Brain pericyte (primary cell): Measurements from ENCODE around the gene FUOM.

ENCODE experiments used
- DNase-seq: peaks from one replicate; pipeline ENCODE4 v3.0.0-alpha.2; 2012; ENCODE audit warnings: low read depth, low spot score

Gene FUOM

DNA sequence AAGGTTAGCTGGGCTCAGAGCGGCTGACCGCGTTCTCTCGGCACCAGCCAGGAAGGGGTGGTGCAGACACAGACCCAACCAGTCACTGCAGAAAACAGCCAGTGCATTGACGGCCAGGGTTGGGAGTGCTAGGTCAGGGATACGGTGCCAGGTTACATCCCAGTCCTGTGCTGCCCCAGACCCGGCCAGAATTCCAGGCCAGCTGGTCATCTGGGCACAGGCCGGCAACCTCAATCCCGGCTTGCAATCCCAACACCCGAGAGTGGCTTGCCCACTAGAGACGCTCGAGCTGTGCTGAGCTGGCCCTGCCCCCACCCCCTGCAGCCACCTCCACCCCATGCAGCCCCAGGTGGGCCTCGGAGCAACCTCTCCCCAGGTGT, 6.9 kb downstream of the FUOM start:
- DNase-seq = no peak

- DNase-seq = no peak
These were observed 7.4 kb downstream of the FUOM start for GRCh38 chr10:133350283-133350949.

GRCh38 chr10:133349577-133350011, 8.2 kb downstream of the FUOM start:
- no peak for DNase-seq

- no peak for DNase-seq
These were observed 8.7 kb downstream of the FUOM start for GRCh38 chr10:133349160-133349568.

DNA sequence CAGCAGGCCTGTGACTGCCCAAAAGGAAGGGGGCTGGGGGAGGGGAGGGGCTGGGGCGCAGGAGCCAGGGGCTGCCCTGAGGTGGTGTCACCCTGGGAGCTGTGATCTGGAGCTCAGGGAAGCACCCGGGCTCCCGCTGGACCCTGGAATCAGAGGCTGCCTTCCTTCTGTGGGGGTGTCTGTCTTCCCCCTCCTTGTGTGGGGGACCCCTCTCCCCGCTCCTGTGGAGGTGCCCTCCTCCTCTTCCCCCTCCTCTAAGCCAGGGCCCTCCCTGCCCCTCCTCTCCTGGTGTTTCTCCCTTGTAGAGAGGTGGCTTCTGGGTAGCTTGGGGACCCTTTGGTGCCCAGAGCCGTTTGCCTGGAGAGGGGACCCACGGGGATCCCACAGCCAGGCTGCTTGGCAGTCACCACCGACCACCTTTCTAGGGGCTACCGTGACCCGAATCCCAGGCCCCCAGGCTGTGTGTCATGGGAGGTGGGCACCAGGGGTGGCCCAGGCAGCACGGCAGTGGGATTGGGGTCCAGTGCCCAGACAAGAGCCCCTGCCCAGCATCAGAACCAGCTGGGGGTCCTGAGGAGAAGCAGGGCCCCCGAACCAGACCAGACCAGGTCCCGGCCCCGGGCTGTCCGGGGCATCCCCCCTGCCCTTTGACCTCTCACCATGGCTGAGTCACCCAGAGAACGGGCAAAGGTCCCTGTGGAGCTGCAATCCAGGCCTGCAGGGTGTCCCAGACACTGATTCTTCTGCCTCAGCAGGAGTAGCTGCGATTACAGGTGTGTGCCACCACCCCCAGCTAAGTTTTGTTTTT, 9.9 kb downstream of the FUOM start:
- DNase-seq = no peak

- DNase-seq = no peak
These were observed 11.4 kb downstream of the FUOM start for GRCh38 chr10:133346413-133346812.

DNA sequence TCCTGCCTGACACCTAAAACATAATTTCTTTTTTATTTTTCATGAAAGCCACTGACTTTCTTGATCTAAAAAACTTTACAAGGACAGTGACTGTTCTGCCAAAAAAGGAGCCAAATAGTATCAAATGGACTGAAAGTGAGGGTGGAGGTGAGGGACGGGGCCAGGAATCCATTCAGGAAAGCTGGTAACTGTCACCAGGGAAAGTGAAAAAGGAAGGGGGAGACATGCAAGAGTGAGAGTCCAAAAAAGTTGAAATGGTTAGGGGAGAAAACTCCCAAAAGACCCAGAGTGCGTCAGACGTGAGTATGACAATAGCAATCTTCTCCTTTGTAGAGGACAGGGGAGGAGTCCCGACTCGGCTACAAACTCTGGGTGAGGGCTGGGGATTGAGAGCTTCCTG, 13.6 kb downstream of the FUOM start:
- no peak for DNase-seq

DNA sequence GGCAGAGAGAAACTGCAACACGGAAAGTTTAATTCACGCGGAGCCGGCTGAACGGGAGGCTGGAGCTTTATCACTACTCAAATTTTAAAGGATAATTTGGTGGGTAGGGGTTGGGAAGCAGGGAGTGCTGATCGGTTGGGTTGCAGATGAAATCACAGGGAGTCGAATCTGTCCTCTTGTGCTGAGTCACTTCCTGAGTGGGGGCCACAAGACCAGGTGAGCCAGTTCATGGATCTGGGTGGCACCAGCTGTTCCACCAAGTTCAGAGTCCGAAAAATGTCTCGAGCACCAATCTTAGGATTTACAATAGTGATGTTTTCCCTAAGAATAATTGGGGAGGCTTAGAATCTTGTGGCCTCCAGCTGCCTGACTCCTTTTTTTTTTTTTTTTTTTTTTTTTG, 14.3 kb downstream of the FUOM start:
- no peak for DNase-seq

- DNase-seq = no peak
These were observed 14.9 kb downstream of the FUOM start for GRCh38 chr10:133342942-133343341.

- no peak for DNase-seq
These were observed 15.8 kb downstream of the FUOM start for GRCh38 chr10:133341983-133342382.

DNA sequence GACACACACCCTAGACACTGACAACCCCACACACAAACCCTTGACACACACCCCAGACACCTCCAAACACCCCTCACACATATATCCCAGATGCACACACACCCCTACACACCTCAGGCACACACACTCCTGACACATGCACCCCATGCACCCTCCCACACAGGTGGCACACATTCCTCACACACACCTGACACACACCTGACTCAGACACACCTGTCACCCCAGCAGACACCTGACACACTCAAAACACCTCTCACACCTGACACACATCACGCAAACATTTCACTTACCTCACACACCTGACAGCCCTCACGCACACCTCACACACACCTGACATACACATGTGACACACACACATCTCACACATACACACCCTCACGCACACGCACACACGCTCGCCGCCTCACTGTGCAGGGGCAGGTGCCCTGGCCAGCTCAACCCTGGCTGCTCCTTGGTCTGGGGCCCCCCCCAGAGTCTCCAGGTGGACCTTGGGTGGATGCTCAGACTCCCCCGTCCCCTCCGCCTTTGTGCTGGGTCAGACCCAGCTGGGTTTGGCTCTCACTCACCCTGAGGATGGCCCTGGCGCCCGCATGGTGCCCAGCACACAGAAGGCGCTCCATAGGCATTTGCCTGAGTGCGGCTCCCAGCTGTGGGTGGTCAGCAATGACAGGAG, 18.0 kb downstream of the FUOM start:
- DNase-seq = no peak

DNA sequence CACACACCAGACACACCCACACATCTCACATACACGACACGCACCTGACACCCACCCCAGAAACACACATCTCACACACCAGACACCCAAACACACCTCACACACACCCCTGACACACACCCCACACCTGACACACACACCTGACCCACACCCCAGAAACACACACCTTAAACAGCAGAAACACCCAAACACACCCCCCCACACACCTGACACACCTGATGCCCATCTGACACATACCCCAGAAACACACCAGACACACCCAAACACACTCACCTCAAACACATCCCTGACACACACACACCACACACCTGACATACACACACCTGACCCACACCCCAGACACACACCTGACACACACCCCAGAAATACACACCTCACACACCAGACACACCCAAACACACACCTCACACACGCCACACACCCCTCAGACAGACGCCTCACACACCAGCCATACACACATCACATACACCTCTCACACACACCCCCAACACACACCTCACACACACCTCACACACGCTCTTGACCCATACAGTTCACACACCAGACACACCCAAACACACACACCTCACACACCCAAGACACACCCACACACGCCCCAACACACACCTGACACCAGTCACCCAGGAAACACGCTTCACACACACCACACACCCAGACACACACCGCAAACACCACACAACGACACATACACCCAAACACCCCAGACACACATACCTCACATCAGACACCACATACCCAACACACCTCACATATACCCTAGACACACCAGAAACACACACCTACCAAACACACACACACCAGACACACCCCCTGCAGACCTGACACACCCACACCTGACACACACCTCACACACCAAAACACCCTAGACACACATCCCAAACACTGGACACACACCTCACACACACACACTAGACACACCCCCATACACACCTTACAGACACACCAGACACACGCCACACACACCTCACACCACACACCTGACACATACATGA, 19.4 kb downstream of the FUOM start:
- no peak for DNase-seq

DNA sequence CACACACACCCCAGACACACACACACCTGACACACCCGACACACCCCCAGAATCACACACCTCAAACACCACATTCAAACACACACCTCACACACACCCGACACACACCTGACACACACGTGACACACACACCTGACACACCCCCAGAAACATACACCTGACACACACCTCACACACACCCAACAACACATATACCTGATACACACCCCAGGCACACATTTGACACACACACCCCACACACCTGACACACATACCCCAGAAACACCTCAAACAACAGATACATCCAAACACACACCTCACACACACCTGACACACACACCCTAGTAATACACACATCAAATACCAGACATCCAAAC, 20.5 kb downstream of the FUOM start:
- no peak for DNase-seq

DNA sequence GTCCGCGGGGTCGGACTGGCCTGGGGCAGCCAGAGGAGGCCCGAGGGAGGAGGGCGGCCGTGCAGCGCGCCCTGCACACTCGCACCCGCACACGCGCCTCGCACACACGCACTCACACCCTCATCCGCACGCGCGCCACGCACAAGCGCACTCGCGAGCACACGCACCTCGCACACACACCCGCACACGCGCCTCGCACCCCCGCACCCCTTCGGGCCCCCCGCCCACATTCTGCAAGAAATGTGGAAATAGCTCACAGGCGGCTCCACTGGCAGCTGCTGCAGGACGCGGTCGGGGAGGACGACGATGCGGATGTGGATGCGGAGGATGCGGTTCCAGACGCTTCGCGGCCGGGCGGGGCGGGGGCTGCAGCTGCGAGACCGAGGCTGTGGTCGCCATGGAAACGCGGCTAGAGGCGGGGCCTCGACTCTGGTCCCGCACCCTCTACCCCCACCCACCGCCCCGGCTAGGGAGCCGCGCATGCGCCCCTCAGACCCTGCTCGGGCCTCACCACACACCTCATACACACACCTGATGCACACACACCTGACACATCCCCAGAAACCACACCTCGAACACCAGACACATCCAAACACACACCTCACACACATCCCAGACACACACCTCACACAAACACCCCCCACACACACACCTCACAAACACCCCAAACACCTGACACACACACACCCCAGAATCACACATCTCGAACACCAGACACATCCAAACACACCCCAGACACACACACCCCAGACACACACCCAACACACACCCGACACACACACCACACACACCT, 21.0 kb downstream of the FUOM start, which contains the start of gene CALY:
Gene CALY, minus strand, starts transcription at position 320 of the 793 bp plus-strand sequence. CDS start 7,907 bp downstream, outside the sequence.
- no peak for DNase-seq

- no peak for DNase-seq
These were observed 21.7 kb downstream of the FUOM start for GRCh38 chr10:133336118-133336576.

- no peak for DNase-seq
These were observed 22.3 kb downstream of the FUOM start for GRCh38 chr10:133335246-133336117.

GRCh38 chr10:133334503-133335245, 23.1 kb downstream of the FUOM start:
- DNase-seq = no peak

- no peak for DNase-seq
These were observed 24.7 kb downstream of the FUOM start for GRCh38 chr10:133332936-133333699.
